Measurements from ENCODE around the gene PEX14. TPM values are rescaled to one million over a fixed set of nuclear protein-coding genes. Genes with fewer than 3 reads are reported as not detected.

Gene PEX14
- total RNA-seq, 1 experiment from 2014 or later = 17.7 TPM

DNA sequence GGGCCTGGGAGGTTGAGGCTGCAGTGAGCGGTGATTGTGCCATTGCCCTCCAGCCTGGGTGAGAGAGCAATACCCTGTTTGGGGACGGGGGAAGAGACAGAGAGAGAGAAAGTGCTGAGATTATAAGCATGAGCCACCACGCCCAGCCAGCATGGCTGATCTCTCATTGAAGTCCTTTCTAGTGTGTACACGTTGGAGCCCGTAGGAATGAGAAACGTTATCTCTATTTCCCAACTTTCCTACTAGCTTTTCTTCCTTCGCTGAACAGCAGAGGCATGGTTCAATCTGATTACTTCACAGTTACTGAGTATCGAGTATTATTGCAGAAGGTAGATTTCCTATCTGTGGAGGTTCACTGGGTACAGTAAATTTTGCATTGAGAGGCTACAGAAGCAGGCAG is 4.5 kb downstream of the PEX14 start:
- H3K36me3 Mint-ChIP-seq (ENCODE audit: insufficient read depth, unreplicated experiment) = peaks cover 20% of the 10 kb centered on the region
- CTCF ChIA-PET = no interaction called here
- no peak for DNase-seq
- TF ChIP-seq, protein P1, sequence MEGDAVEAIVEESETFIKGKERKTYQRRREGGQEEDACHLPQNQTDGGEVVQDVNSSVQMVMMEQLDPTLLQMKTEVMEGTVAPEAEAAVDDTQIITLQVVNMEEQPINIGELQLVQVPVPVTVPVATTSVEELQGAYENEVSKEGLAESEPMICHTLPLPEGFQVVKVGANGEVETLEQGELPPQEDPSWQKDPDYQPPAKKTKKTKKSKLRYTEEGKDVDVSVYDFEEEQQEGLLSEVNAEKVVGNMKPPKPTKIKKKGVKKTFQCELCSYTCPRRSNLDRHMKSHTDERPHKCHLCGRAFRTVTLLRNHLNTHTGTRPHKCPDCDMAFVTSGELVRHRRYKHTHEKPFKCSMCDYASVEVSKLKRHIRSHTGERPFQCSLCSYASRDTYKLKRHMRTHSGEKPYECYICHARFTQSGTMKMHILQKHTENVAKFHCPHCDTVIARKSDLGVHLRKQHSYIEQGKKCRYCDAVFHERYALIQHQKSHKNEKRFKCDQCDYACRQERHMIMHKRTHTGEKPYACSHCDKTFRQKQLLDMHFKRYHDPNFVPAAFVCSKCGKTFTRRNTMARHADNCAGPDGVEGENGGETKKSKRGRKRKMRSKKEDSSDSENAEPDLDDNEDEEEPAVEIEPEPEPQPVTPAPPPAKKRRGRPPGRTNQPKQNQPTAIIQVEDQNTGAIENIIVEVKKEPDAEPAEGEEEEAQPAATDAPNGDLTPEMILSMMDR (IDR thresholded peaks at IDR 0.05; ENCODE audit: unreplicated experiment) = no peak
- intact Hi-C loops (cut with micrococcal nuclease; ENCODE audit: unreplicated experiment) = no loop called here
- H3K27me3 Mint-ChIP-seq (ENCODE audit: unreplicated experiment) = no peaks in the 10 kb centered on the region
- H3K4me1 Mint-ChIP-seq (ENCODE audit: low read depth, unreplicated experiment) = no peaks in the 10 kb centered on the region
- H3K4me3 Mint-ChIP-seq (ENCODE audit: low read depth, unreplicated experiment) = no peak overlapping the region
- no TSS peak for BruUV-seq (replicated peaks)
- H3K9me3 Mint-ChIP-seq (ENCODE audit: low read depth, unreplicated experiment) = no peaks in the 10 kb centered on the region
- no peak overlapping the region for H3K27ac Mint-ChIP-seq (ENCODE audit: unreplicated experiment)

DNA sequence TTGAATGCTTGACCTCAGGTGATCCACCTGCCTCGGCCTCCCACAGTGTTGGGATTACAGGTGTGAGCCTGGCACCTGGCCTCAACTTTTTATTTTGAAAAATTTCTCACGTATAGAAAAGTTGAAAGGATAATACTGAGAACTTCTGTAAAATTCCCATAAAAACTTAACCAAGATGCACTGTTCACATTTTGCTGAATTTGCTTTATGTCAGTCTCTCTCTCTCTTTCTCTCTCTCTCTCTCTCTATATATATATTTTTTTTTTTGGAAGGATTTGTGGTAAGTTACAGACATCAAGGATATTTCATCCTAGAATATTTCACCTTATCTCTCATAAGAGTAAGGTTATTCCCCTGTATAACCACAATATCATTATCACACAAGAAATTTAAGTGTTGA is 5.9 kb downstream of the PEX14 start:
- H3K4me1 Mint-ChIP-seq (ENCODE audit: low read depth, unreplicated experiment) = no peaks in the 10 kb centered on the region
- intact Hi-C loops (cut with micrococcal nuclease; ENCODE audit: unreplicated experiment) = no loop called here
- TF ChIP-seq, protein P1 (IDR thresholded peaks at IDR 0.05; ENCODE audit: unreplicated experiment) = no peak
- DNase-seq = no peak
- BruUV-seq (replicated peaks) = no TSS peak
- no peak overlapping the region for H3K27ac Mint-ChIP-seq (ENCODE audit: unreplicated experiment)
- no peaks in the 10 kb centered on the region for H3K9me3 Mint-ChIP-seq (ENCODE audit: low read depth, unreplicated experiment)
- CTCF ChIA-PET = no interaction called here
- peaks cover 7% of the 10 kb centered on the region for H3K36me3 Mint-ChIP-seq (ENCODE audit: insufficient read depth, unreplicated experiment)
- no peak overlapping the region for H3K4me3 Mint-ChIP-seq (ENCODE audit: low read depth, unreplicated experiment)
- H3K27me3 Mint-ChIP-seq (ENCODE audit: unreplicated experiment) = no peaks in the 10 kb centered on the region

DNA sequence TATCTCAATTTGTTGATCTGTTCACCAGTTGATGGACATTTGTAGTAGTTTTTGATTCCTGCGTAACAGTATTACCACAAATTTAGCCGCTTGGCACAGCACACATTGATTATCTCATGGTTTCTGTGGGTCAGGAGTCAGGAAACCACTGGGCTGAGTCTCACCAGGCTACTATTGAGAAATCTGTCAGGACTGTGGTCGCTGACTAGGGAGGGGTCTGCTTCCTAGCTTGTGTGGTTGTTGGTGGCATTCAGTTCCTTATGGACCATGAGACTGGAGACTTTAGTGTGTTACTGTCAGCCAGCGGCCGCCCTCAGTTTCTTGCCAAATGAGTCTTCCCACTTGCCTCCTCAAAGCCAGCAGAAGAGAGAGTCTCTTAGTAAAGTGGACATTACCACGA is 9.8 kb downstream of the PEX14 start:
- CTCF ChIA-PET = no interaction called here
- H3K4me3 Mint-ChIP-seq (ENCODE audit: low read depth, unreplicated experiment) = no peak overlapping the region
- no peaks in the 10 kb centered on the region for H3K27me3 Mint-ChIP-seq (ENCODE audit: unreplicated experiment)
- no TSS peak for BruUV-seq (replicated peaks)
- no peaks in the 10 kb centered on the region for H3K9me3 Mint-ChIP-seq (ENCODE audit: low read depth, unreplicated experiment)
- peaks cover 4% of the 10 kb centered on the region for H3K36me3 Mint-ChIP-seq (ENCODE audit: insufficient read depth, unreplicated experiment)
- no peak overlapping the region for H3K27ac Mint-ChIP-seq (ENCODE audit: unreplicated experiment)
- DNase-seq = no peak
- H3K4me1 Mint-ChIP-seq (ENCODE audit: low read depth, unreplicated experiment) = no peaks in the 10 kb centered on the region
- intact Hi-C loops (cut with micrococcal nuclease; ENCODE audit: unreplicated experiment) = no loop called here
- TF ChIP-seq, protein P1 (IDR thresholded peaks at IDR 0.05; ENCODE audit: unreplicated experiment) = no peak

DNA sequence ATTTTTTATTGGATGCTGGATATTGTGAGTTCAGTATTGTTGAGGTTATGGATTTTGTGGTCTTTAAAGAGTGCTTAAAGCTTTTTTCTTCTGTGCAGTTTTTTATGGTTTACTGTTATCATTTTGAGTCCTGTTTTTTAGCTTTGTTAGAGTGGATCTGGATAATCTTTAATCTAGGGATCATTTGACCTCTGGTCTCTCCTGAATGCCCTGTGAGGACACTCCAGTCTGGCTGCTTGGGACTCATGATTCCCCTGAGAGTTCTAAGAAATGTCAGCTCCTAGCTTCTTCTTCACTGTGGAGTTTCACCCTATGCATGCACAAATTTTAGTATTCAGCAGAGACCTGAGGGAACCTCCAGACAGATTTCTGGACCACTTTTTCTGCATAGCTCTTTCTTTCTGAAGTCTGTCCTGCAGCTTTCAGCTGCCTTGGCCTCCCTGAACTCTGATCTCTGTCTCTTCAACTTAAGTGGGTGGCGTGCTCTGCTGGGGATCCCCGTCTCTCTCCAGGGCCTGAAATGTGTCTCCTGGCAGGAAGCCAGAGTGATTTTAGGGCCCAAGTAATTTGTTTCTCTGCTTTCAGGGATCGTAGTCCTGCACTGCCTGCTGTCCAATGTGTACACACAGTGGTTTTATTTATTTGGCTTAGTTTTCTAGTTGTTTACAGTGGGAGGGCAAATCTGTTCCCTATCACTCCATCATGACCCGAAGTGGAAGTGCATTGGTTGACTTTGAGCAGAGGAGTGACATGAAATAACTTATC is 14.7 kb downstream of the PEX14 start:
- TF ChIP-seq, protein P1 (IDR thresholded peaks at IDR 0.05; ENCODE audit: unreplicated experiment) = no peak
- Mint-ChIP-seq H3K4me3 (ENCODE audit: low read depth, unreplicated experiment) (no peak overlapping the region), H3K27me3 (ENCODE audit: unreplicated experiment) (no peaks in the 10 kb centered on the region), H3K9me3 (ENCODE audit: low read depth, unreplicated experiment) (no peaks in the 10 kb centered on the region), H3K36me3 (ENCODE audit: insufficient read depth, unreplicated experiment) (peaks cover 4% of the 10 kb centered on the region), H3K4me1 (ENCODE audit: low read depth, unreplicated experiment) (peaks cover 10% of the 10 kb centered on the region), H3K27ac (ENCODE audit: unreplicated experiment) (no peak overlapping the region)
- no TSS peak for BruUV-seq (replicated peaks)
- CTCF ChIA-PET = no interaction called here
- no peak for DNase-seq
- intact Hi-C loops (cut with micrococcal nuclease; ENCODE audit: unreplicated experiment) = loop anchor here (10.0 kb wide), 1 partner anchor 115 kb away; no protein-coding TSS in a partner anchor

Data from Calu3 (cell line).